AML-193 (cell line): ENCODE results near the gene CLDN12.

ENCODE experiments used
- DNase-seq, 2 experiments: peaks; one replicate each; lab custom pipeline; 2025; lab: John Stamatoyannopoulos, UW

Gene CLDN12

DNA sequence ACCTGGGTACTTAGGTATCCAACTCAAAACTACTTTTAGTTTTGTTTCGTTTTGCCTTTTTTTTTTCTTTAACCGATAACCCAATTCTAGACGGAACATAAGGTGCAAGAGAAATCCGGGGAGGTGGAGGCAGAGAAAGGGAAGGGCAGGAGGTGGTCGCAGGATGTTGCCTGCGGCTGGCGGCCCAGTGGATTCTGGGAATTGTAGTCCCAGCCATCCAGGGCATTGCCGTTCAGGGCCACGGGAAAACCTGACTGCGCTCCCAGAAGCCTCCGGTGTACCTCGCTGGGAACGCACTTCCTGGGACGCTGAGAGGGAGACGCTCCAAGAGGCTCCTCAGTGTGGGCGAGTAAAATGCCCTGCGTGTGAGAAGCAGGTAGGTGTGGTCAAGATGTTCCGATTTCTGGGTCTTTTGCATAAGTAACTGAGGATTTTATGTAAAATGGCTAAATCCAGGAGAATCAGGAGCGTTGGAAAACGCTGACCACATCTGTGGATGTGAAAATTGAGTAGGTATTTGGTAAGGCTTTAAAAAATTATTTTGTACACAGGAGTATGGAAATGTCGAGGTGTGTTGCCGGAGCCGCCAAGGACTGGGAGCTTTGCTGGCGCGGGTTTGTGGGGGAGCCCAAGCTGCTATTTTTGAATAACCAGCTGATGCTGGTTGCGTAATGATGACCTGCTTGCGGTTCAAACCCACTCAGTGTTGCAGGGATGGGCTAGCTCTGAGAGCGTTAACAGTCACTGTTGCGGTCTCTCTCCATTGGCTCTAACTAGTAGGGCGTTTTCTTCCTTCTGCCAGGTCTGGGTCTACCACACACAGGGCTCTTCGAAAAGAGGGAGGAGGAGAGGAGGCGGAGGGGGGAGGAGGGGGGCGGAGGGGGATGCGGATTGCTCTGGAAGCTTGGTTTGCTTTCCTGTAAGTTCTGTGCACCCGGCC, at the start of gene CLDN12:
Gene CLDN12 (plus strand): TSS at position 288 of the 940 bp plus-strand sequence. CDS start 9,216 bp downstream, outside the sequence.
- DNase-seq = peak; percentile 97 to 98

DNA sequence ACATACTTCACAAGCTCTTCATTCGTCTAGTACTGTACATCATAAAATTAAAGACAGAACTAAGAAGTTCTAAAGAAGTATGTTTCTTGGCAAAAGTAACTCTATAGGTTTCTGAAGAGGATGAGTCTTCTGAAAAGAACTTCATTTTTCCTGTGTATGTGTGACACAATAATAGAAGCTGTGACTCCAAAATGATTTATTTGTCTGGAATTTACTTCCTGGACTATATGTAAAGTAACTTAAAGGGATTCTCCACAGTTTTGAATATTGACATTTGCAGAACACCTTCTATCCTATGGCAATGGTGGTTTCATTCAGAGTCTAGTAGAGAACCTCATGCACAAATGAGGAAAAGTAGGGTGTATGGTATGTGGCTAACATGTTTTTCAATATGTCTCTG, 19.8 kb upstream of the CLDN12 start:
- DNase-seq = no peak

DNA sequence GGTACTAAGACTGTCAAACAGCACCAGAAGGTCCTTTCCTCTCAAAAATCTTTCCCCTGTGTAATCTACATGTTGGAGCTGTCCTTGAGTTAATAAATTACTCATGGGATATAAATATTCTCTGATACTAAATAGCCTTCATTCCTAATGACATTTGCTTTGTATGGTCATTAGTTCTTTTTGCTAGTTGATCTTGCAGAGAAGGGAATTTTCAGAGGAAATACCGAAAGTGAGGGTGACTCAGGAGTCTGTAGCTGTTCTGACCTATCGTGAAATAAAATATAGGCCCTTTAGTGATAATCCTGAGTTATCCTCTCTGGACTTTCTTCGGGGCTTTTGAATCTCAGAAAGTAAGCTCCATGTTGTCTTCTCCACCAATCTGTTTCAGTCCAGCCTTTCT, 19.4 kb upstream of the CLDN12 start:
- no peak for DNase-seq

DNA sequence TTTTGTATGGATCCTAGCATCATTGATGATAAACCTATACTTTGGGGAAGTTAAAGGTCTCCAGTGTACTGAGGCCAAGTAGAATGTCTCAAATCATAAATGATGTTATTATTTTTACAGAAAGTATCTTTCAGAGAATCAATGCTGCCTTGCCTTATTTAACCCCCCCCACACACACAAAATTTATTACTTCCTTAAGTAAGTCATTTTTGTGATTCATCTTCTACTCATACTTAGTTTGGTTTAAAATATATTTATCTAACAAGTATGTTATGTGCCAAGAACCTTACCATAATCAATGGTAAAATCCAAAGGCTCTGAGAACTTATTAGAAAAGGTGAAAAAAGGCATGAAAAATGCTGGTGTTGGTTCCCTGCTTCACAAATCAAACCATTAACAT, 18.8 kb upstream of the CLDN12 start:
- no peak for DNase-seq

DNA sequence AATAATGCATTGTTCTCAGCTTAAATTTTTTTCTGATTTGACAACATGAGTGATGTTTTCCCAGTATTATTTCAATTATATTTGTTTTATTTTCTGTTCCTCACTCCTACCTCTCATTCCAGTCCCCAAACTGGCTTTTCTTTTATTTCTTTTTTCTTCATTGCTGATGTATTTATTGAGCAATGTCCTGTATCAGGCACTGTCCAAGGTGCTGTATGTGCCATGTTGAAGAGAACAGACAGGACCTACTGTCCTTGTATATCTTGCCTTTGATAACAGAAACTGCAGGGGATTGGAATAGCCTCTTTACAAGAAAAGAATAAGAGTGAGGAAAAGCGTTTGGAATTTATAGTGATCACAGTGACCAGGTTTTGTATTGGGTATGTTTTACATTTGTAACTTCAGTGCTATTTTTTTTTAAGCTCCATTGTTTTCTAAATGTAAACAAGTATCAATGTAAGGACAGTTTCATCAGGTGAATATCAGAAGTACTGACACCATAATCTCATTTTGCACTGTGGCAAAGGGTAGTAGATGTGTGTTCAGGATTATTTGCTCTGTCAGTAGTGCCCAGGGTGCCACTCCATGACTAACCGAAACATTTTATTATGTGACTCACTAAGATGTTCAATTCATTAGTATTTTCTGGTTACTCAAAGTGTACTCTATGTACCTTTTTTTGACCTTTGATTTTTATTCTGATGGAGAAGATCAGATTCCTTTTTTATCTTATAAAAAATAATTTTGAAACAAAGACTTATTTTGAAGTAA, 15.6 kb upstream of the CLDN12 start:
- peak in 1 of 2 experiments; percentile 4 for DNase-seq

DNA sequence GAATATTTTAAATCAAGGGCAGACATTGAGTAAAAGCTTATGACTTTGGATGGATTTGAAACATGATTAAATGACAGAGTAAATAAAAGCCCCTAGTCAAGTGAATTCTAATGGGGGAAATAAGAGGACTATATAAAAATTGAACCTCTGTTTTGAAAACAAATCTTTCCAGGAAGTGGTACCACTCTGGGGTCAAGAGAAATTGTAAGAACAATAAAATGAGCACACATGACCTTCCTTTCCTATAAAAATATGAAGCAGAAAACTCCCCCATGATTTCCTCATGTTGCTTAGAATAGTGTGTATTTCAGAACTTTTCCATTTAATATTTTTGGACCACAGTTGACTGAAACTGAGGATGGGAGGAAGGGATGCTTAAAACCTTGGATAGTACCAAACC, 12.3 kb upstream of the CLDN12 start:
- no peak for DNase-seq

DNA sequence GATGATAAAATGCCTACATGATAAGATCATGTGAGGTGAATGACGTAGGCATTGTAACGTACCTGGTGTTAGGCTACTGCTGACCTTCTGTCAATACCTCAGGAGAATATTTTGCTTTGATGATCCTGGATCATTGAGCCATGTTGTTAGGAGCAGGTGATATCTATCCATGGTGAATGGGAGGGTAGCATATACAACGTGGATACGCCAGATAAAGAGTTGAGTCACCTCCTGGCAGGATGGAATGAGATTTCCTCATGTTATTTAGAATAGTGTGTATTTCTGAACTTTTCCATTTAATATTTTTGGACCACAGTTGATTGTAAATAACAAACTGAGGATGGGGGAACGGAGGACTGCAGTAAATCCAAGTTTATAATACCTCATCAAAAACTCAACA, 11.8 kb upstream of the CLDN12 start:
- no peak for DNase-seq

DNA sequence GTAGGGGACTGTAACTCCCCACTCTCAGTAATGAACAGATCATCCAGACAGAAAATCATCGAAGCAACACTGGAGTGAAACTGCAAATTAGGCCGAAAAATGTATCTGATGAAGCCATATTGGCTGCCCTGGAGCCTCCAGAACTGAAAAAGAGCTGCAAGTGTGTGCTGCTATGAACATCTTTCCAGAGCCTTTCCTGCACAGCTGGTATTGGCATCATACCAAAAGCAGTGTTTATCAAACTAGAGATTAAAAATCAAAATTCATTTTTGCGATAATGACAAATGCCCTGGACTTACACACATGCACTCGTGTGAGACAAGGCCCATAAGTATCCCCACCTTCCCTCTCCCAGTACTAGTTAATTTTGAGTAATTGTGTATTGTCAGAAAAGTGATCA, 6.8 kb upstream of the CLDN12 start:
- no peak for DNase-seq

DNA sequence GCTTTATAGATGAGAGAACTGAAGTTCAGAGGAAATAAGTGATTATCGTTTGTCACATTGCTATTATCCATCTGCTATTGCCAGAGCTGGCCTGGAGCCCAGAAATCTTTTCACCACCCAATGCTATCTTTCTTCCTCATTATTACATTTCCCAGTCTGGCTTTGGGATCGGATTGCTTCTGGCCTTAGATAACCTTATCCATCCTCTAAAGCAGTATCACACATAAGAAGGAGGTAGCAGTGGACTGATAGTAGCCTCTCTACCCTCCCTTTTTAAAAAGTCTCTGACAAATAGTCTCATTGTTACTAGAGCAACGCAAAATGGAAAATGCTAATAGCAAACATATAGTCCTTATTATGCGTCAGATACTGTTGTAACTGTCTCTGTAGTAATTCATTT, 1.3 kb upstream of the CLDN12 start:
- no peak for DNase-seq

DNA sequence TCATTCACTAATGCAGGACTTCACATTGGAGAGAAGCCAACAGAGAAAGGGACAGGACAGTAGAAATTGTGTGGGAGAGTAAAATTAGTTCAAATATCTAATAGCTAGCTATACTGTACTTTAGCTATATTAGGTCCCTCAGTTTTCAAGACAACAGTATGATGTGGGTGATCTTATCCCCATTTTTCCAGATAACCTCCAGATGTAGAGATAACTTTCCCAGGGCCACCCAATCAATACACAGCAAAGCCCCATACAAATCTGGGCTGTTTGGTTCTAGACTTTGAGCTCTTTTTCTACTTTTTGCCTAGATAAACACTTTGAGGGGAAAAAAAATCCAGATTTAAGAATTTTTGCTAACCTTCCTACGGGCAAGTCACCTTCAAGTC, 482 bp upstream of the CLDN12 start:
- no peak for DNase-seq

DNA sequence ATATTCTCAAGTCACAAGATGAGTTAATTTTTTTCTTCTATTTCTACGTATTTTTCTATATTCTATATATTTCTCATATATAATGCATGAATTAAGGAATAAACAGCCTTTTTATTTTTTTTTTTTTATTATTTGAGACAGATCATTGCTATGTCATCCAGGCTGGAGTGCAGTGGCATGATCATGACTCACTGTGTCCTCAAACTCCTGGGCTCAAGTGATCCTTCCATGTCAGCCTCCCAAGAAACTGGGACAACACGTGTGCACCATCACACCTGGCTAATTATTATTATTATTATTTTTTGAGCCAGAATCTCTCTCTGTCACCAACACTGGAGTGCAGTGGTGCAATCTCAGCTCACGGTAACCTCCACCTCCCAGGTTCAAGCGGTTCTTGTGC, 1.5 kb downstream of the CLDN12 start:
- no peak for DNase-seq

DNA sequence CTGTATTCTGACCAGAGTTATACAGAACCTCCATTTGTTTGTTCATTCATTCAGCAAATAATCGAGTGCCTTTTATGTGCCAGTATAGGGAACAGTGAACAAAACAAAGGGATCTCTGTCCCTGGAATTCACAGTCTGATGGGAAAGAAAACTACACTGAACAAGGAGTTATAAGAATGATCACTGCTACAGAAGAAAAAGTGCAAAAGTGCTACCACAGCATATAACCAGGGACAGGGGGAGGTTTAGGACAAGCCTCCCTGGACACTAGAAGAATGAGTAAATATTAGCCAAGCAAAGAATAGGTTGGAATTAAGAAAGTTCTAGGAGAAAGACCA, 4.2 kb downstream of the CLDN12 start:
- DNase-seq = no peak

DNA sequence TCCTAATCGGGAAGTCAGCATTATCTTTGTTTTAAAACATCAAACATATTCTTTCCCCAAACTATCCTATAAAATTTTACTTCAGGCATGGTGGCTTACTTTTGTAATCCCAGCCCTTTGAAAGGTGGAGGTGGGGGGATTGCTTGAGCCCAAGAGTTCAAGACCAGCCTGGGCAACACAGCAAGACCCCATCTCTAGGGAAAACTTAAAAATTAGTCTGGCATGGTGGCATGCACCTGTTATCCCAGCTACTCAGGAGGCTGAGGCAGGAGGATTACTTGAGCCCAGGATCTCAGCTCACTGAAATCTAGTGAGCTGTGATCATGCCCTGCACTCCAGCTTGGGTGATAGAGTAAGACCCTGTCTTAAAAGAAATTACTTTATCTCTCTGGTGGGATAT, 4.9 kb downstream of the CLDN12 start:
- DNase-seq = no peak

DNA sequence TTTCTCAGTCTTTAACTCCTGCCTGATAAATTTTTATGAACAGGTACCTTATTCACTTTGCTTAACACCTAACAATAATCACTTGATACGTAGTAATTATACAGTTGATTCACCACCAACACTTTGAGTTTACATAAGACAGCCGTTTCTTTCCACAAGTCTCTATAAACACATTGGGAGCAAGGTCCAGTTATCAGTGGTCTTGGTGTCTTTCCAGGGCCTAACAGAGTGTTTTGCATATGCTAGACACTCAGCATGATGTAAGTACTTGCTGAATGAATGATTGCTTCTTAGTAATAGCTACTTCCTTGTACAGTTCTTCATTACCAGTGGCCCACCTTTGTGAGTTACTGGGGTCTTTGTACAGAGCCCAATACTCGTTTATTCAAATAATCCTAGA, 6.4 kb downstream of the CLDN12 start:
- DNase-seq = no peak

DNA sequence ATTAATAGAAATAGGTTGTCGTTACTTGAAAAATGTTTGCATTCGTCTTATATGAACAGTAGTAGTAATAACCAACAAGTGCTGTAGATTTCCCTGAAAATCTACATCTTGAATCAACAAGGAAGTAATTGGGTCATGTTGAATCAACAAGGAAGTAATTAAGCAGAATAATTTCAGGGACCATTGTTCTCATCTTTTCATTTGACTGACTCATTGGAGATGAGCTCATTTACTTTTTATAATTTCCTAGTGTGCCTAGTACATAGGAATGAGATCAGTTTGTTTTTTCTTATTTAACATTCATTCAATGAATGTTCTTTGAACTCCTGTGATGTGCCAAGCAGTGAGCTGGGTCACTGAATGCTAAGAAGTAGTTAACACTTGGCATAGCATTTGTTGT, 8.2 kb downstream of the CLDN12 start:
- DNase-seq = no peak

DNA sequence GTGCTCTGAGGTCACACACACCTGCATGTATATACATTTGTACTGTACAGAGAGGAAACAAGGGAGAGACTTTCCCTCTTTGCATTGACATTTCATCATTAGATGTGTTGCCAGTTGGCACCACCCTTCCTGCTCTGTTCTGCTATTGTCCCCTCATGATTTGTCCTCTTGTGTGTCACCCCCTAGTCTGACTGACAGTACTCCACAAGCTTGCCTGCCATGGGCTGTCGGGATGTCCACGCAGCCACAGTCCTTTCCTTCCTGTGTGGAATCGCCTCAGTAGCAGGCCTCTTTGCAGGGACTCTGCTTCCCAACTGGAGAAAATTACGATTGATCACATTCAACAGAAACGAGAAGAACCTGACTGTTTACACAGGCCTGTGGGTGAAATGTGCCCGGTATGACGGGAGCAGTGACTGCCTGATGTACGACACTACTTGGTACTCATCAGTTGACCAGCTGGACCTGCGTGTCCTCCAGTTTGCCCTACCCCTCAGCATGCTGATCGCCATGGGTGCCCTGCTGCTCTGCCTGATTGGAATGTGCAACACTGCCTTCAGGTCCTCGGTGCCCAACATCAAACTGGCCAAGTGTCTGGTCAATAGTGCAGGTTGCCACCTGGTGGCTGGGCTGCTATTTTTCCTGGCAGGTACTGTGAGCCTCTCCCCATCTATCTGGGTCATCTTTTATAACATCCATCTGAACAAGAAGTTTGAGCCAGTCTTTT, 9.4 kb downstream of the CLDN12 start:
- DNase-seq = peak; percentile 22 to 49

DNA sequence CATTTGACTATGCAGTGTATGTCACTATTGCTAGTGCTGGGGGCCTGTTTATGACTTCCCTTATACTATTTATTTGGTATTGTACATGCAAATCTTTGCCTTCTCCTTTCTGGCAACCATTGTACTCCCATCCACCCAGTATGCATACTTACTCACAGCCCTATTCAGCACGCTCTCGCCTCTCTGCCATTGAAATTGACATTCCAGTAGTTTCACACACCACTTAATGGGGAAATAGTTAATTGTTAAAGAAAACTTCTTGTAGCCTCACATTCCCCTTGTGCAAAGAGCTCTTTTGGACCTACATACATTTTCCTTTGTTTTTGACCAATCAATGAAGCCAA, 9.9 kb downstream of the CLDN12 start:
- DNase-seq = no peak

DNA sequence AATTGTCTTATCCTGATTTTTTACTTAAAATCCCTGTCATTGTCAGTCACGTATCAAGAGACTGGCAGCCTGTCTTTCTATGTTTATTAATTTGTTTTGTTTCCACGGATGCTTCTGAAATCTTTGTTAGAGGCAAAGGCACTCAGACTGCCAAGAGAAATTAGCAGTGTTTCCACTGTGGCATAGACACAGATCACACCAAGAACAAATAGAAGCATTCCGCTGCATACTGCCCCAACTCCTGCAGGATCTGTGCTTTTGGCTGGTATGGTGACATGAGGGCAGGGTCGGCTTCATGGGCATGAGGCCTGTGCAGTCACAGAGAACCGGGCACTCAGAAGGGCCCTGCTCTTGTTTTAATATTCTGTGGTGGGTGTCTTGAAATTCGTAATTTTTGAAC, 18.4 kb downstream of the CLDN12 start:
- no peak for DNase-seq

DNA sequence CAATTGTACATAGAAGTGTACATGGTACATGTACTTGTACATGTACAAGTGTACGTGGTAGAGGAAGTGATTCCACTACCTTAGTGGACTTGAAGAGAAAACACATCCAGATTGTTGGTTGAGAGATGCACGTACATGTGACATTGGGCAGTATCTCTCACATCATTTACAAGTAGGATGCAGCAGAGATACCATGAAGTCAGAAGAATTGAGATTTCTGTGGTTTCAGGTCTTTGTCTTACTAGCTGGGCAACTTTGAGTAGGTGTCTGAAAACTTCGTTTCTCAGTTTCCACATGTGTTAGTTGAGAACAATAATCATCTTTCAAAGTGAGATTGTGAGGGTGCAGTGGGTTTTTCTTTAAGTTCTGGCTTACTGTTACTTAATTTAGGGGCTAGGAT, 21.5 kb downstream of the CLDN12 start:
- no peak for DNase-seq

DNA sequence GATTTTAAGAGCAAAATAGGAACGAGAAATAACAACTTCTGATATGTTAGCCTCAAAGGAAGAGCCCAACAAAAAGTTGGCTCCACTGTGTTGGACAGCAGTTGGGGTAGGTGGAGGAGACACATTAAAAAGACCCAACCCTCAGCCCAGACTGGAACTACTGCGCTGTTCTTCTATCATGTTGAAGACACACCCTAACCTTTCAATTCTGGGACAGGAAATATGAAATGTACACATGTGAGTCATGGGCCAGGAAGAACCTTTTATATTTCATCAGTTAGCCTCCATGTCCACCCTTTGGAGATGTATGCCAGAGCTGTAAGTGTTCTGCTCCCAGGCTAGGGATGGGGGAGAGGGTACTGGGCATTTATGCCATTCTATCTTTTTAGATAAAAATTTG, 22.1 kb downstream of the CLDN12 start:
- no peak for DNase-seq

DNA sequence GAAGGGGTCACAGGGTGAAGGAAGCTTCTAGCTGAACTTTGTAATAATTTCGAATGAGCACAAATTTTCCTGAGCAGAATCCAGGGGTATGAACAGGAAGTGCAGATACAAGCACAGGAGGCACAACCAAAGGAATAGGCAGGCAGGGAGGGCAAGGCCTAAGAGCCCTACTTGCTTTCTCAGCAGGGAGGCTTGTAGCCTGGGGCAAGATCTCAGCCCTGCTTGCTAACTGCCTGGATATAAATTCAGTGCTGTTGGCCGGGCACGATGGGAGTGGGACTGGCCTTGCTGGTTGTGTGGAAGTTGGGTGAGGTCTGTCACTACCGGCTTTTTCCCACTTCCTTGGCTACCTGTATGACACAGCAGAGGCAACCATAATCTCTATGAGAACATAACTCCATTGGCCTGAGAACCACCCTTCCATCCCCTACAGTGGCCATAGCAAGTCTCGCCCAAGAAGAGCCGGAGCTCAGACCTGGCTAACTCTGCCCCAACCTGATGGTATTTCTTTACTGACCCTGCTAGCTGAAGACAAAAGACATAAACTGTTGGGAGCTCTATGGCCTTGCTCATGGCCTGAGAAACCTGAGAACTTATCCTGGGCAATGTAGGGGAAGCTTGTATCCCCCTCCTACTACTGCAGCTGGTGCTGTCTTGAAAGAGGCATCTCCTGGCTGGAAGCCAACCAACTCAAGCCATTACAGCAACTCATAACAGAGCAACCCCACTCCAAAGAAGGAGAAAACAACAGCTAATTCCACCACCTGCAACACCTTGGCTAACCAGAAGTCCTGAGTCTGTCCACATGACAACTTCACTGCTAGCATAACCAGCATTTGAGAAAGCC, 27.6 kb downstream of the CLDN12 start:
- no peak for DNase-seq

DNA sequence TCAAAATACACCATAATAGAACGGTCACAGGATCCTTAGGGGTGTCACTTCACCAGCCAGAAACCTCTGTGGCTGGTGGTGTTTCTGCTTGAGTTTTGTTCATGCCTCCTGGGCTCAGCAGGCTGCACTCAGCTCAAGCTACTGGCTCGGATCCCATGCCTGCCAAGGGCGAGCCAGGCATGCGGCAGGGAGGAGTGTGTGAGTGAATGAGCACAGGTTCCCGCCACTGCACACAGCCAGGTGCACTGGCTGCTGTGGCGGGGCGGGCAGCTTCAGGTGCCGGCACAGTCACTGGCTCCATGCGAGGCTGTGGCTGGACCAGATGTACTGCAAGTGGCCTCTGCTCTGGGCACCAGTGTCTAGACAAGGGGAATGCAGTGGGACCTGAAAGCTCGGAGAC, 29.5 kb downstream of the CLDN12 start:
- DNase-seq = no peak
